Upper lobe of left lung (tissue), 4 donors: Measurements from ENCODE around the gene RALA.
"Not testable (repeated sequence)": the region's sequence is repeated elsewhere in the genome, so short reads cannot be mapped to it uniquely, and the experiment has no call there.

Experiments used
- CTCF ChIP-seq, 6 experiments: fragments of 450-650 bp in 4 of 6; fragments of 200-600 bp in 2 of 6; sonication (generic) in 2 of 6; IDR thresholded peaks; one replicate each; pipeline ENCODE4 v1.5.1; 2016 to 2019; ENCODE audit warnings: antibody characterized with exemption in 6 of 6
- EP300 ChIP-seq, 4 donors: sonication (generic); formaldehyde crosslinking; IDR thresholded peaks; one replicate each; pipeline ENCODE4 v1.5.1; 2017; ENCODE audit warnings: antibody characterized with exemption in 4 of 4, control low read depth in 2 of 4
- POLR2AphosphoS5 ChIP-seq, 2 donors: sonication (generic); formaldehyde crosslinking; IDR thresholded peaks; one replicate each; pipeline ENCODE4 v1.5.1; 2017; ENCODE audit warnings: antibody characterized with exemption in 2 of 2

- TF ChIP-seq POLR2AphosphoS5, CTCF, EP300 (IDR thresholded peaks at IDR 0.05): not testable (repeated sequence)
These were observed 44.9 kb downstream of the RALA start for GRCh38 chr7:39668280-39668679.
